HG03571 (cell line): ENCODE measurements around the gene ZNF100.
"Not testable (repeated sequence)": the region's sequence is repeated elsewhere in the genome, so short reads cannot be mapped to it uniquely, and the experiment has no call there.

ENCODE experiments used
- ATAC-seq: cut with Tn5 transposase; IDR thresholded peaks from one replicate; pipeline ENCODE4 v1.9.1; 2021; ENCODE audit not compliant: unreplicated experiment

ZNF100 gene

GRCh38 chr19:21705393-21705792, 62.0 kb downstream of the ZNF100 start:
- ATAC-seq = no peak

- no peak for ATAC-seq
Measured at GRCh38 chr19:21704320-21704719, 63.1 kb downstream of the ZNF100 start.

- ATAC-seq = no peak
Measured at GRCh38 chr19:21699197-21699596, 68.2 kb downstream of the ZNF100 start.

DNA sequence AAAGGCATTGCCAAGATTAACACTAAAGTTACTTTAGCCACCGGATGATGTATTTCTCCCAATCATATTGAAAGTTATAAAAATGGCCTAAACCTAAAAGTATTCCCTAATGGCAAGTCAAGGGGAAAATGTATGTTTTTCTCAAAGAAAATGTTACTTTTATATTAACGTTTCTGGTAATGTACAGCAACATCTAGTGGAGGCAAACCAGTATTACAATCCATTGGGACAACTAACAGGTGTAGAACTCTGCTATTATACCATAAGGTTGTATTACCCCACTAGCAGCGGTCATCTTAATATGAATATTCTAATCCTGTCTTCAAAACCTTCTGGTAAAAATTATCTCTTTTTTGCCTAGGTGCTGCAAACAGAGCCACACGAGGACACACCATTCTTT, 69.2 kb downstream of the ZNF100 start:
- ATAC-seq = no peak

GRCh38 chr19:21697698-21698097, 69.7 kb downstream of the ZNF100 start:
- ATAC-seq = no peak

GRCh38 chr19:21694171-21694906, 73.0 kb downstream of the ZNF100 start:
- no peak for ATAC-seq

GRCh38 chr19:21693399-21693798, 74.0 kb downstream of the ZNF100 start:
- ATAC-seq = no peak

DNA sequence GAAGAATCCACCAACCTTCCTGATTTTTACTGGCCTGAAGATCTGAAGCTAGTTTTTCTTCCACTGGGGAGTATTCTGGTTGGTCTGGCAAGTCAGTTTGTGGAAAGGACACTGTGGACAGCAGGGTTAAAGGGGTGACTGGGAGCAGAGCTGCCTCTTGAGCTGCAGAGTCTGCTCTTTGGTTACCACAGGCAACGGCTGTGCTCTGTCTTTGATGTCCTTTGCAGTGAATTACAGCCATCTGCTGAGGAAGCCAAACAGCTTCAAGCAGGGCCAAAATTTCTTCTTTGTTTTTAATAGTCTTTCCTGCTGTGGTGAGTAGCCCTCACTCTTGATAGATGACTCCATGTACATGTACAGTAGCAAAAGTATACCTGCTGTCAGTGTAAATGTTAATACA, 75.7 kb downstream of the ZNF100 start:
- no peak for ATAC-seq

GRCh38 chr19:21688464-21688863, 78.9 kb downstream of the ZNF100 start:
- no peak for ATAC-seq

DNA sequence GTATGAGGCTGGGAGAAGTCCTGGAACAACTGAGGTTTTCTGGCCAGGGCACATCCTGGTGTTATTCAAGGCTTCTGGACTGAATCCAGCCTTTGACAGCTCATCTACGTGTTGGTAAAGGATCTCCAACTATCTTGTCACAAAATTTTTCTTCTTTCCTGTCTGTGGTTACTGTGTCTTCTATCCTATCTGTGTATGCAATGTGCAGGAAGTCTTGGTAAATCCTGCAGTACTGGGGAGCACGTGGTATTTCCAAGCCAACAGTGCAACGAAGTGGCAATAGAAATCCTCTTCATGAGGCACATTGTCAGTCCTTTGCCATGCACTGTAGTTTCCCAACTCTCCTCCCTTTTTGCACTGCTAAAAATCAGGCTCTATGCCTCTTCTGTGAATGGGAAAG, 86.7 kb downstream of the ZNF100 start:
- ATAC-seq = no peak

DNA sequence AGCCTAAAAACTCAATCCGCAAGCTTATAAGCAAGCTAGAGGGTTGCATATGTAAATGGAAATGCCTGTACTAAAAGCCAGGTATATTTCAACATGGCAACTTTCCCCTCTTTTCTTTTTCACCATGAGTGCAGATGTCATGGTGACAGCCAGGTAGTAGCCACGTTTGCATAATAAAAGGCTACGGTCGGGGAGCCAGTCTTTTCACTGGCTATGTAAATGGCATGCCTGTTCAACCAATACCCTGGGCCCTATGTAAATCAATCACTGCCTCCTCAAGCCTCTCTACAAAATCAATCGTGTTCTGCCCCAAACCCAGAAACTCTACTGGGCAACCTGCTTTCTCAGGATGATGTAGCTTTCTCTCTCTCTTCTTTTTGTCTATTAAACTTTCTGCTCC, 87.4 kb downstream of the ZNF100 start:
- no peak for ATAC-seq

DNA sequence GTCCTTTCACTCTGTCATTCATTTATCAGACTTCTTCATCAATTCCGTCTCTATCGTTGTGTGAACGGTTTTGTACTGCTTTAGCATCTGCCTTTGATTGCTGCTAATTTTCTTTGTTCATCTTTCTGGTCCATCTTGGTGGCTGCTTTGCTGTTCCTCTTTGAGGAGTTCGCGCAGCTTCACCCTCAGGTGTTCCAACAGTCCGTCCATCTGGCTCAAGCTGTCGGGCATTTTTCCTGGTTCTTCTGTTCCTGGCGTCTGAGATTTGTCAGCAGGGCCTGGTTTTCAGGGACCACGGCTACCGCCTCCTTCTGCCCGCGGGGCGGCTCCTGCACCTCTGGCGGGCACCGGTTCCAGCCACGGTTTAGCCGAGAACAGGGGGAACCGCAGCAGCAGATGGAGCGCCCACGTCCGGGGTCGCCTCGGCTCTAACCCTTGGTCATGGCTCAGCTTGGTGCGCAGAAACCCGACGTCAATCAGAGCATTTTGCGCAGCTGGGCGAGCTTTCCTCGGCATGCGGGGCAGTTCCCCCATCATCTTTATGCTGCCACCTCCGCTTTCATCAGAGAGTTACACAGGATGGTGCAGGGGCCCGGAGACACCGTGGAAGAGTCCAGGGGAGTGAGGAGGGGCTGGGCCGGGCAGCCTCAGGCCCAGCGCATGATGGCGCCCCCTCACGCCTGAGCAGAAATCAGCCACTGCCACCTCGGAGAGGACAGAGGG, 89.5 kb downstream of the ZNF100 start:
- ATAC-seq = no peak

- no peak for ATAC-seq
Measured at GRCh38 chr19:21674454-21674853, 92.9 kb downstream of the ZNF100 start.

- not testable (repeated sequence) for ATAC-seq
Measured at GRCh38 chr19:21673479-21673878, 93.9 kb downstream of the ZNF100 start.
